Adrenal gland (tissue), 5 donors: Measurements from ENCODE around the gene NACAD.

ENCODE experiments used
- POLR2A ChIP-seq, 2 donors: fragments of 450-650 bp; IDR thresholded peaks; one replicate each; pipeline ENCODE4 v1.6.1; 2017; ENCODE audit warnings: antibody characterized with exemption in 2 of 2, mild to moderate bottlenecking in 2 of 2, moderate library complexity in 1 of 2
- TF ChIP-seq, protein P1 (sequence below), 6 experiments: fragments of 450-650 bp in 4 of 6; fragments of 200-600 bp in 2 of 6; sonication (generic) in 1 of 6; IDR thresholded peaks; 1 replicate in 5 of 6; 2 replicates in 1 of 6; pipeline versions ENCODE4 v1.5.1 to v1.8.0; 2016 to 2021; ENCODE audit warnings: antibody characterized with exemption in 6 of 6, mild to moderate bottlenecking in 2 of 6, moderate library complexity in 1 of 6
- donor health status: DM: no; HTN: no; CAD: no.

DNA sequence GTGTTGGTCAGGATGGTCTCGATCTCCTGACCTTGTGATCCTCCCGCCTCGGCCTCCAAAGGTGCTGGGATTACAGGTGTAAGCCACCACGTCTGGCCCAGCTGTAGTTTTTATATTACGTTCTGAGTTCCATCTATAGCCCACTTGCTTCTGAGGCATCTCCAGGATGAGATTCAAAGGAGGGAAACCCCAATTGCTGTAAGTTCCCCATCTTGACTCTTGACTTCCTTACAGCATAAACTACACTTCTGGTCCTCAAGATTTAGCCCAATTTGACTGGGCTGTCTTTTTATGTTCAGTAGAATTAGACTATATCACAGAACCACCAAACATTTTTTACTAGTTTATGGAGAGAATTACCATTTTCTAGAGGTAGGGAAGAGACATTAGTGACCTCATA lies 44.4 kb downstream of the NACAD start:
- TF ChIP-seq, protein P1, sequence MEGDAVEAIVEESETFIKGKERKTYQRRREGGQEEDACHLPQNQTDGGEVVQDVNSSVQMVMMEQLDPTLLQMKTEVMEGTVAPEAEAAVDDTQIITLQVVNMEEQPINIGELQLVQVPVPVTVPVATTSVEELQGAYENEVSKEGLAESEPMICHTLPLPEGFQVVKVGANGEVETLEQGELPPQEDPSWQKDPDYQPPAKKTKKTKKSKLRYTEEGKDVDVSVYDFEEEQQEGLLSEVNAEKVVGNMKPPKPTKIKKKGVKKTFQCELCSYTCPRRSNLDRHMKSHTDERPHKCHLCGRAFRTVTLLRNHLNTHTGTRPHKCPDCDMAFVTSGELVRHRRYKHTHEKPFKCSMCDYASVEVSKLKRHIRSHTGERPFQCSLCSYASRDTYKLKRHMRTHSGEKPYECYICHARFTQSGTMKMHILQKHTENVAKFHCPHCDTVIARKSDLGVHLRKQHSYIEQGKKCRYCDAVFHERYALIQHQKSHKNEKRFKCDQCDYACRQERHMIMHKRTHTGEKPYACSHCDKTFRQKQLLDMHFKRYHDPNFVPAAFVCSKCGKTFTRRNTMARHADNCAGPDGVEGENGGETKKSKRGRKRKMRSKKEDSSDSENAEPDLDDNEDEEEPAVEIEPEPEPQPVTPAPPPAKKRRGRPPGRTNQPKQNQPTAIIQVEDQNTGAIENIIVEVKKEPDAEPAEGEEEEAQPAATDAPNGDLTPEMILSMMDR (IDR thresholded peaks at IDR 0.05) = no peak
- TF ChIP-seq POLR2A (IDR thresholded peaks at IDR 0.05) = no peak
